HepG2 (cell line): ENCODE measurements around the gene RSPH1. TPM values are rescaled to one million over a fixed set of nuclear protein-coding genes. Genes with fewer than 3 reads are reported as not detected.

ENCODE experiments used
- ATAC-seq: fragments of 200-7000 bp; cut with Tn5 transposase; 3 replicates; pipeline ENCODE4 v1.9.1; 2020; ENCODE audit warnings: mild to moderate bottlenecking, moderate library complexity
- BruUV-seq: library from RNA; stranded (reverse); fragments of 400-500 nt; replicated peaks from 2 replicates; lab custom pipeline; 2021; lab: Mats Ljungman, UMichigan
- CTCF ChIA-PET: fragments of 300-600 bp; formaldehyde crosslinking; extraction: SDS; loops from one replicate; lab custom pipeline; 2021; ENCODE audit warnings: low total read pairs, inconsistent platforms, low intra/inter-chr PET ratio; lab: Yijun Ruan, JAX
- POLR2A ChIA-PET: fragments of 350-600 bp; sonication (Branson Sonifier 250); formaldehyde crosslinking; loops from one replicate; lab custom pipeline; 2020; ENCODE audit warnings: antibody characterized with exemption, inconsistent platforms; lab: Yijun Ruan, JAX
- DNase-seq: peaks from one replicate; pipeline ENCODE4 v3.0.0-alpha.2; 2015; ENCODE audit warnings: low spot score
- FAIRE-seq: peaks from 3 replicates; lab custom pipeline; 2011; peaks lifted over from hg19 to GRCh38; lab: Jason Lieb, UNC
- H2AFZ ChIP-seq: one replicate; pipeline ENCODE4 v1.6.1; 2011; ENCODE audit warnings: low read length, inconsistent platforms
- H3K27ac ChIP-seq: fragments of 300-600 bp; 3 replicates; pipeline ENCODE4 v1.8.0; 2011; ENCODE audit warnings: mixed run types, mild to moderate bottlenecking, mixed read lengths, low read length, inconsistent platforms; ENCODE audit not compliant: insufficient read depth; ENCODE audit errors: extremely low read length
- H3K27me3 ChIP-seq, 2 experiments: fragments of 200-600 bp in 1 of 2; 2 replicates in 1 of 2; 3 replicates in 1 of 2; pipeline versions ENCODE4 v1.6.0 to v1.8.0; 2011; ENCODE audit warnings: low read length in 2 of 2, mild to moderate bottlenecking in 2 of 2, moderate library complexity in 2 of 2, inconsistent platforms in 1 of 2; ENCODE audit not compliant: insufficient read depth in 2 of 2, control insufficient read depth in 1 of 2
- H3K36me3 ChIP-seq, 2 experiments: fragments of 200-600 bp in 1 of 2; replicated peaks in 1 of 2; 2 replicates in 1 of 2; 3 replicates in 1 of 2; pipeline versions ENCODE4 v1.5.1 to v1.8.0; 2011; ENCODE audit warnings: low read length in 2 of 2, inconsistent platforms in 1 of 2; ENCODE audit not compliant: insufficient read depth in 2 of 2, control insufficient read depth in 1 of 2
- H3K4me1 ChIP-seq: 2 replicates; pipeline ENCODE4 v1.5.1; 2012; ENCODE audit warnings: low read length, inconsistent platforms; ENCODE audit not compliant: insufficient read depth
- H3K4me2 ChIP-seq: 2 replicates; pipeline ENCODE4 v1.6.0; 2011; ENCODE audit warnings: low read depth, low read length, inconsistent platforms
- H3K4me3 ChIP-seq, 3 experiments: fragments of 200-600 bp in 1 of 3; sonication (generic), shearing (Covaris generic) in 1 of 3; replicated peaks in 1 of 3; 2 replicates each; pipeline ENCODE4 v1.5.1; 2011 to 2016; ENCODE audit warnings: low read length in 3 of 3, inconsistent platforms in 2 of 3, low read depth in 2 of 3, mild to moderate bottlenecking in 2 of 3, control low read depth in 1 of 3, mixed read lengths in 1 of 3; ENCODE audit not compliant: insufficient read depth in 1 of 3
- H3K79me2 ChIP-seq: one replicate; pipeline ENCODE4 v1.6.1; 2011; ENCODE audit warnings: low read length, inconsistent platforms; ENCODE audit not compliant: insufficient read depth
- H3K9ac ChIP-seq: 2 replicates; pipeline ENCODE4 v1.6.0; 2011; ENCODE audit warnings: mild to moderate bottlenecking, low read depth, low read length, inconsistent platforms; ENCODE audit not compliant: insufficient read depth
- H3K9me3 ChIP-seq: 2 replicates; pipeline ENCODE4 v1.5.1; 2012; ENCODE audit warnings: mild to moderate bottlenecking, low read length
- H4K20me1 ChIP-seq: 2 replicates; pipeline ENCODE4 v1.6.0; 2011; ENCODE audit warnings: inconsistent platforms, mild to moderate bottlenecking, low read length, moderate library complexity; ENCODE audit not compliant: insufficient read depth
- CEBPB ChIP-seq: IDR thresholded peaks from 2 replicates; pipeline ENCODE4 v1.6.1; 2011; ENCODE audit warnings: low read depth, low read length, improper control_type of control experiment, borderline replicate concordance
- HOXA3 ChIP-seq: sonication (generic); formaldehyde crosslinking; IDR thresholded peaks from 2 replicates; pipeline ENCODE4 v1.5.0; 2020; ENCODE audit warnings: missing genetic modification reagents
- SETDB1 ChIP-seq: sonication (generic); formaldehyde crosslinking; IDR thresholded peaks from 2 replicates; pipeline ENCODE4 v1.5.1; 2020; ENCODE audit warnings: missing genetic modification reagents, mild to moderate bottlenecking, borderline replicate concordance
- ZNF224 ChIP-seq: sonication (generic); formaldehyde crosslinking; IDR thresholded peaks from 2 replicates; pipeline ENCODE4 v1.5.0; 2020; ENCODE audit warnings: mild to moderate bottlenecking, missing genetic modification reagents
- ZNF225 ChIP-seq: sonication (generic); formaldehyde crosslinking; IDR thresholded peaks from 2 replicates; pipeline ENCODE4 v1.4.0; 2020; ENCODE audit warnings: mild to moderate bottlenecking, missing genetic modification reagents
- ZNF335 ChIP-seq: sonication (generic); formaldehyde crosslinking; IDR thresholded peaks from 2 replicates; pipeline ENCODE4 v1.4.0; 2020; ENCODE audit warnings: missing genetic modification reagents
- ZNF546 ChIP-seq: sonication (generic); formaldehyde crosslinking; conservative IDR thresholded peaks from 2 replicates; pipeline ENCODE4 v1.8.1; 2023; ENCODE audit warnings: mild to moderate bottlenecking, missing genetic modification reagents
- ZNF724P ChIP-seq: sonication (generic); formaldehyde crosslinking; IDR thresholded peaks from 2 replicates; pipeline ENCODE4 v1.8.0; 2022; ENCODE audit warnings: missing genetic modification reagents, borderline replicate concordance
- ZNF891 ChIP-seq: sonication (generic); formaldehyde crosslinking; IDR thresholded peaks from 2 replicates; pipeline ENCODE4 v1.5.0; 2020; ENCODE audit warnings: mild to moderate bottlenecking, missing genetic modification reagents
- WGBS: methylation state at CpG from one replicate; pipeline ENCODE4 v1.1.6; 2017; ENCODE audit warnings: low lambda C conversion rate; 5-methylcytosine and 5-hydroxymethylcytosine counted together
- in situ Hi-C: cut with HindIII; loops from 2 replicates; pipeline ENCODE4 v1.10.0; 2017; ENCODE audit warnings: low pct_unique_long_range_greater_than_20kb; ENCODE audit not compliant: extremely low pct_ligation_motif_present
- intact Hi-C: fragments of 100-400 bp; cut with micrococcal nuclease; formaldehyde crosslinking; loops from one replicate; pipeline ENCODE4 v1.10.0; 2022; ENCODE audit not compliant: unreplicated experiment
- polyA plus RNA-seq, 8 experiments: library from polyadenylated mRNA; depleted of rRNA in 3 of 8; stranded (reverse) in 7 of 8; unstranded in 1 of 8; fragments of >200 nt; fragmentation: Illumina TruSeq in 4 of 8; extraction: Trizol in 4 of 8; gene quantifications; 2 replicates each; pipeline versions ENCODE4 v1.2.1 to v1.2.3, GENCODE V29; 2011 to 2016; ENCODE audit warnings: low read depth in 4 of 8, missing spikeins in 1 of 8, mixed read lengths in 1 of 8; ENCODE audit not compliant: insufficient read depth in 1 of 8
- total RNA-seq, 5 experiments: library from RNA; depleted of rRNA; stranded (reverse); fragments of >200 nt; fragmentation: Illumina TruSeq; extraction: Trizol; gene quantifications; 2 replicates each; pipeline ENCODE4 v1.2.3, GENCODE V29; 2016; ENCODE audit warnings: low read depth in 1 of 5
- TF ChIP-seq, protein P1 (sequence below): sonication (generic); formaldehyde crosslinking; IDR thresholded peaks from 2 replicates; pipeline ENCODE4 v1.5.0; 2020; ENCODE audit warnings: mild to moderate bottlenecking, missing genetic modification reagents, borderline replicate concordance
- TF ChIP-seq, protein P2 (sequence below): sonication (generic); formaldehyde crosslinking; IDR thresholded peaks from 2 replicates; pipeline ENCODE4 v1.4.0; 2020; ENCODE audit warnings: low read depth, mild to moderate bottlenecking, missing genetic modification reagents

Gene RSPH1
- total and polyA plus RNA-seq, 2 of the 13 experiments (the other 11 are each of a cell fraction or from before 2014, with no cell fraction given): not detected

DNA sequence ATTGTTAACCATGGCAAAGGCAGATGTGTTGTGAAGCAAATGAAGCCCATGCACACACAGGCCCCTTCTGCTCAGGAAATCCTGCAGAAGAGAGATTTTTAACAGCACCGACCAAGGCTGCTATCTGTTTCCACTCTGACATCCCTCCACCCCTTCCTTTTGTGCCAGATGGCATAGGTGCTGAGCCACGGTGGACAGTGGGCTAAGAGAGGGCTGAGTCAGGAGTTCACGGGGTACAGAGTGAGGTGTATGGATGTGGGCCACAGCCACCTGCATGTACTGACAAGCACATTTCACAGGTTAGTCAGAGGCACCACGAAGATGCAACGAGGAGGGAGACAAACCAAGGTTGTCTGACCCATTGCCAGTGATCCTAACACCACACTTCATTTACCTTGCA, 9.5 kb downstream of the RSPH1 start:
- WGBS: 0% methylated on average over 5 of the region's 5 CpGs
- DNase-seq: no peak
- H3K9me3 ChIP-seq: 0 out of 2 replicates have a peak, but pooled peaks cover 5% of the 10 kb centered on the region
- H3K9ac ChIP-seq: no peak overlapping the region
- in situ Hi-C loops: no loop called here
- intact Hi-C loops: no loop called here
- H3K79me2 ChIP-seq: no peaks in the 10 kb centered on the region
- no peak for FAIRE-seq
- no peak overlapping the region for H3K4me3 ChIP-seq
- peaks cover 1 to 19% of the 10 kb centered on the region in 2 experiments; a peak in 2 of 5 replicates for H3K27me3 ChIP-seq
- no peaks in the 10 kb centered on the region for H3K36me3 ChIP-seq
- BruUV-seq: no TSS peak
- ATAC-seq: no peak
- no peaks in the 10 kb centered on the region for H3K4me1 ChIP-seq
- H2AFZ ChIP-seq: no peak overlapping the region
- POLR2A ChIA-PET: no interaction called here
- no peak for TF ChIP-seq ZNF724P (CRISPR knock-in tag)
- H3K27ac ChIP-seq: no peak overlapping the region
- H4K20me1 ChIP-seq: no peaks in the 10 kb centered on the region
- CTCF ChIA-PET: no interaction called here
- no peak overlapping the region for H3K4me2 ChIP-seq

DNA sequence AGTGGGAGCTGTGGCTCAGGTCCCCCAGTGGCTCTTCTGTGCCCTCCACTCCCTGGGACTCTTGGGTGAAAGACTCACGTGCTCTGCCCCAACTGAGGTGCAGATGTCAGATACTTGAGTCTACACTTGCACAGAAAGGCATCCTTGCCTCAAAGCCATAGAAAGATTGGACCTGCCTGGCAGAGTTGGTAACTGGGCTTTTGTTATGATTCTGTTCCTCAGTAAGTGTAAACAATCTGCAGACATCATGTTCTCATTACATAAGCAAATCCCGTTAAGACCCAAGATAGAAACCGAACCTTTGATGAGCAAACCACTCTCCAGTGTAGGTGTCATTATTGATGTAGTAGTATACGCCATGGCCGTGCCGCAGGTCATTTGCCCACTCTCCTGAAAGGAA, 10.0 kb downstream of the RSPH1 start:
- Histone ChIP-seq H3K9ac (no peak overlapping the region), H2AFZ (no peak overlapping the region), H3K79me2 (no peaks in the 10 kb centered on the region), H3K4me2 (no peak overlapping the region), H3K4me1 (no peaks in the 10 kb centered on the region), H3K36me3 (no peaks in the 10 kb centered on the region), H3K27me3 (peaks cover 1 to 19% of the 10 kb centered on the region in 2 experiments; a peak in 2 of 5 replicates), H3K27ac (no peak overlapping the region), H3K9me3 (0 out of 2 replicates have a peak, but pooled peaks cover 5% of the 10 kb centered on the region), H3K4me3 (no peak overlapping the region), H4K20me1 (no peaks in the 10 kb centered on the region)
- in situ Hi-C loops: no loop called here
- FAIRE-seq (no peak), ATAC-seq (no peak), DNase-seq (no peak)
- no TSS peak for BruUV-seq
- ChIA-PET CTCF (no interaction called here), POLR2A (no interaction called here)
- WGBS: 51% methylated on average over 5 of the region's 6 CpGs
- intact Hi-C loops: no loop called here
- TF ChIP-seq ZNF546 (CRISPR knock-in tag): no peak
- no peak for TF ChIP-seq ZNF891
- TF ChIP-seq, protein P1, sequence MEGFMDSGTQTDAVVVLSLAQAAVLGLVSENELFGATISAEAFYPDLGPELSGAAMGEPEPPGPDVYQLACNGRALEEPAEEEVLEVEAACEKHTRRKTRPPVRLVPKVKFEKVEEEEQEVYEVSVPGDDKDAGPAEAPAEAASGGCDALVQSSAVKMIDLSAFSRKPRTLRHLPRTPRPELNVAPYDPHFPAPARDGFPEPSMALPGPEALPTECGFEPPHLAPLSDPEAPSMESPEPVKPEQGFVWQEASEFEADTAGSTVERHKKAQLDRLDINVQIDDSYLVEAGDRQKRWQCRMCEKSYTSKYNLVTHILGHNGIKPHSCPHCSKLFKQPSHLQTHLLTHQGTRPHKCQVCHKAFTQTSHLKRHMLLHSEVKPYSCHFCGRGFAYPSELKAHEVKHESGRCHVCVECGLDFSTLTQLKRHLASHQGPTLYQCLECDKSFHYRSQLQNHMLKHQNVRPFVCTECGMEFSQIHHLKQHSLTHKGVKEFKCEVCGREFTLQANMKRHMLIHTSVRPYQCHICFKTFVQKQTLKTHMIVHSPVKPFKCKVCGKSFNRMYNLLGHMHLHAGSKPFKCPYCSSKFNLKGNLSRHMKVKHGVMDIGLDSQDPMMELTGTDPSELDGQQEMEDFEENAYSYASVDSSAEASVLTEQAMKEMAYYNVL (CRISPR knock-in tag): no peak
- no peak for TF ChIP-seq HOXA3
- no peak for TF ChIP-seq ZNF335
- TF ChIP-seq ZNF224 (CRISPR knock-in tag): no peak
- TF ChIP-seq SETDB1 (CRISPR knock-in tag): no peak
- TF ChIP-seq, protein P2, sequence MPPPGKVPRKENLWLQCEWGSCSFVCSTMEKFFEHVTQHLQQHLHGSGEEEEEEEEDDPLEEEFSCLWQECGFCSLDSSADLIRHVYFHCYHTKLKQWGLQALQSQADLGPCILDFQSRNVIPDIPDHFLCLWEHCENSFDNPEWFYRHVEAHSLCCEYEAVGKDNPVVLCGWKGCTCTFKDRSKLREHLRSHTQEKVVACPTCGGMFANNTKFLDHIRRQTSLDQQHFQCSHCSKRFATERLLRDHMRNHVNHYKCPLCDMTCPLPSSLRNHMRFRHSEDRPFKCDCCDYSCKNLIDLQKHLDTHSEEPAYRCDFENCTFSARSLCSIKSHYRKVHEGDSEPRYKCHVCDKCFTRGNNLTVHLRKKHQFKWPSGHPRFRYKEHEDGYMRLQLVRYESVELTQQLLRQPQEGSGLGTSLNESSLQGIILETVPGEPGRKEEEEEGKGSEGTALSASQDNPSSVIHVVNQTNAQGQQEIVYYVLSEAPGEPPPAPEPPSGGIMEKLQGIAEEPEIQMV (CRISPR knock-in tag): no peak
- TF ChIP-seq ZNF225 (CRISPR knock-in tag): no peak
- no peak for TF ChIP-seq CEBPB
